ENCODE results near the gene RSPH6A. TPM values are rescaled to one million over a fixed set of nuclear protein-coding genes. Genes with fewer than 3 reads are reported as not detected.
A peak's percentile ranks its signal among the peaks of the same experiment; 100 is the strongest.

The RSPH6A gene
- polyA plus RNA-seq, 1 experiment, result not detected

- POLR2A ChIA-PET, result interaction anchor here (0.6 to 0.7 kb wide), 2 partner anchors 45 to 46 kb away, joined by 3 to 5 read pairs; partner anchors contain the start of gene SIX5
- no peak overlapping the region for H3K27ac ChIP-seq (ENCODE audit: low read depth, low read length)
- CTCF ChIA-PET, result interaction anchor here (0.8 to 2.5 kb wide), 6 partner anchors 11 to 202 kb away, joined by 3 to 42 read pairs (median 9); no protein-coding TSS in a partner anchor
- H3K4me3 ChIP-seq (ENCODE audit: low read depth, low read length), result no peak overlapping the region
- no peaks in the 10 kb centered on the region; the same call in 1 of the 2 replicates for H3K9me3 ChIP-seq (ENCODE audit: control insufficient read depth, insufficient read depth, low read length)
- no peaks in the 10 kb centered on the region for H3K27me3 ChIP-seq (ENCODE audit: control insufficient read depth, insufficient read depth, low read length)
- no peak for TF ChIP-seq CTCF (IDR thresholded peaks at IDR 0.05; ENCODE audit: low read depth, low read length)
- no peak for DNase-seq (ENCODE audit: low read depth, low spot score)
These were observed 541 bp upstream of the RSPH6A start for GRCh38 chr19:45815481-45816216.

- no peak for TF ChIP-seq CTCF (IDR thresholded peaks at IDR 0.05; ENCODE audit: low read depth, low read length)
- Histone ChIP-seq H3K4me3 (ENCODE audit: low read depth, low read length) (no peak overlapping the region), H3K27ac (ENCODE audit: low read depth, low read length) (no peak overlapping the region), H3K27me3 (ENCODE audit: control insufficient read depth, insufficient read depth, low read length) (no peaks in the 10 kb centered on the region), H3K9me3 (ENCODE audit: control insufficient read depth, insufficient read depth, low read length) (no peaks in the 10 kb centered on the region; the same call in 1 of the 2 replicates)
- CTCF ChIA-PET, result interaction anchor here (1.5 kb wide), 1 partner anchor 15 kb away, joined by 3 read pairs; no protein-coding TSS in a partner anchor
- DNase-seq (ENCODE audit: low read depth, low spot score), result no peak
- POLR2A ChIA-PET, result interaction anchor here (1.1 kb wide), 1 partner anchor 44 kb away, joined by 6 read pairs; no protein-coding TSS in a partner anchor
These were observed 835 bp downstream of the RSPH6A start for GRCh38 chr19:45814166-45814780.

- TF ChIP-seq CTCF (IDR thresholded peaks at IDR 0.05; ENCODE audit: low read depth, low read length), result no peak
- no peak for DNase-seq (ENCODE audit: low read depth, low spot score)
- no peak overlapping the region for H3K4me3 ChIP-seq (ENCODE audit: low read depth, low read length)
- H3K9me3 ChIP-seq (ENCODE audit: control insufficient read depth, insufficient read depth, low read length), result no peaks in the 10 kb centered on the region; the same call in 1 of the 2 replicates
- ChIA-PET CTCF (interaction anchor here (2.1 kb wide), 1 partner anchor 13 kb away, joined by 5 read pairs; no protein-coding TSS in a partner anchor), POLR2A (no interaction called here)
- H3K27me3 ChIP-seq (ENCODE audit: control insufficient read depth, insufficient read depth, low read length), result no peaks in the 10 kb centered on the region
- no peak overlapping the region for H3K27ac ChIP-seq (ENCODE audit: low read depth, low read length)
These were observed 2.8 kb downstream of the RSPH6A start for GRCh38 chr19:45812297-45812696.

- no peaks in the 10 kb centered on the region; the same call in 1 of the 2 replicates for H3K9me3 ChIP-seq (ENCODE audit: control insufficient read depth, insufficient read depth, low read length)
- ChIA-PET CTCF (interaction anchor here (0.6 to 1.5 kb wide), 2 partner anchors 10 to 39 kb away, joined by 4 to 5 read pairs; no protein-coding TSS in a partner anchor), POLR2A (interaction anchor here (1.0 to 1.7 kb wide), 2 partner anchors 11 to 40 kb away, joined by 7 read pairs; partner anchors contain the start of gene SIX5)
- H3K27me3 ChIP-seq (ENCODE audit: control insufficient read depth, insufficient read depth, low read length), result no peaks in the 10 kb centered on the region
- peak; percentile 52 for DNase-seq (ENCODE audit: low read depth, low spot score)
- TF ChIP-seq CTCF (IDR thresholded peaks at IDR 0.05; ENCODE audit: low read depth, low read length), result no peak
- H3K27ac ChIP-seq (ENCODE audit: low read depth, low read length), result peak overlapping the region; percentile 95
- no peak overlapping the region for H3K4me3 ChIP-seq (ENCODE audit: low read depth, low read length)
These were observed 5.4 kb downstream of the RSPH6A start for GRCh38 chr19:45809643-45810159.

All from AG04450 (cell line).